Pancreas (tissue), 10 donors: ENCODE measurements around the gene SCRG1. TPM values are rescaled to one million over a fixed set of nuclear protein-coding genes. Genes with fewer than 3 reads are reported as not detected.
A peak's percentile ranks its signal among the peaks of the same experiment; 100 is the strongest.

Source experiments
- ATAC-seq, 4 donors: fragments of 200-7000 bp; cut with Tn5 transposase; one replicate each; pipeline versions ENCODE4 v1.8.0 to v1.9.1; 2020; ENCODE audit warnings: mild to moderate bottlenecking in 4 of 4, moderate library complexity in 4 of 4
- DNase-seq, 6 donors: peaks; one replicate each; pipeline ENCODE4 v3.0.0-alpha.2; 2020
- FAIRE-seq: peaks from 2 replicates; lab custom pipeline; 2012; peaks lifted over from hg19 to GRCh38; lab: Jason Lieb, UNC
- H3K27ac ChIP-seq, 4 donors: fragments of 200-600 bp; sonication (generic); 1 replicate in 3 of 4; 2 replicates in 1 of 4; pipeline versions ENCODE4 v1.5.0 to v1.8.0; 2020
- H3K27me3 ChIP-seq, 4 donors: fragments of 200-600 bp; one replicate each; pipeline ENCODE4 v1.8.0; 2021
- H3K36me3 ChIP-seq, 3 donors: fragments of 200-600 bp; sonication (generic) in 1 of 3; one replicate each; pipeline versions ENCODE4 v1.5.0 to v1.8.0; 2020 to 2021
- H3K4me1 ChIP-seq, 3 donors: fragments of 200-600 bp; one replicate each; pipeline ENCODE4 v1.8.0; 2021
- H3K4me3 ChIP-seq, 4 donors: fragments of 200-600 bp; sonication (generic) in 2 of 4; one replicate each; pipeline versions ENCODE4 v1.5.0 to v1.8.0; 2020 to 2021
- H3K9me3 ChIP-seq, 4 donors: fragments of 200-600 bp; one replicate each; pipeline ENCODE4 v1.8.0; 2021
- WGBS, 2 donors: extraction: QIAGEN DNeasy Blood & Tissue Kit; methylation state at CpG; one replicate each; pipeline ENCODE4 v1.1.7; 2013; 5-methylcytosine and 5-hydroxymethylcytosine counted together
- intact Hi-C, 3 donors: fragments of 100-400 bp; cut with DNase I; formaldehyde crosslinking; loops; one replicate each; pipeline versions ENCODE4 v1.11.1 to v1.14.2; 2022
- polyA plus RNA-seq, 2 donors: library from polyadenylated mRNA; stranded (reverse); fragments of 200-250 nt; gene quantifications; one replicate each; pipeline ENCODE4 v1.2.3, GENCODE V29; 2013
- total RNA-seq, 6 donors: library from RNA; stranded (reverse); fragmentation: NEBNext Ultra II Directional in 4 of 6; extraction: Animal tissue kit (Norgen Biotek cat#: 25700) in 4 of 6; gene quantifications; one replicate each; pipeline versions ENCODE4 v1.2.1 to v1.2.4, GENCODE V29; 2021 to 2023
- TF ChIP-seq, protein P1 (sequence below), 4 donors: fragments of 200-600 bp; sonication (generic) in 3 of 4; IDR thresholded peaks; one replicate each; pipeline versions ENCODE4 v1.5.0 to v1.8.0; 2021; ENCODE audit warnings: antibody characterized with exemption in 4 of 4
- donor health status: healthy with polysubstance abuse.
- donor health status: DM: no; HTN: no; CAD: no; lungs with moderate emphysema.
- donor health status: DM: no; HTN: no; CAD: no.
- donor health status: control.
- donor health status: control.
- donor health status: Bipolar disorder and iron deficiency.
- donor health status: DM: yes; HTN: yes; CAD: no.
- donor health status: DM: no; HTN: no; CAD: no.
- donor health status: DM: no; HTN: no; CAD: no.
- donor health status: DM: yes; HTN: yes; CAD: no.

Gene SCRG1
- total and polyA plus RNA-seq, 8 donors: 0.06 to 0.43 (median 0.33) TPM; not detected in 2

DNA sequence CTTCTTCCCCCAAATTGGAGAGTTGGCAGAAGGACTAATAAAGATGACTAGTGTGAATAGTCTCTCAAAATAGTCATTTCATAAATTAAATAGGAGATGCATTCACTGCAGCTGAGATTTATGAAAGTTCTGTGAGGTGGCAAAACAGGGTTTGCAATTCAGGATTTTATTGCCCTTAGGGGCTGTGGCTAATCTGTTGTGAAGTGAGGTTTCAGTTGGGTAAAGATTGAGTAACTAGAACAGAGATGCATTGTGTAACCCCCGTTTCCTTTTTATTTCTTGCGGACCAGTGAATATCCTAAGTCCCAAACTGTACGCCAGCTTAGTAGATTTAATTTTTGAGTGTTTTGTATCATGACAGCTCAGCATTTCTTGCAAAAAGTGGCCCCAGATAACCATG is 16.2 kb upstream of the SCRG1 start:
- no peaks in the 10 kb centered on the region for H3K27me3 ChIP-seq
- DNase-seq (no peak), FAIRE-seq (no peak), ATAC-seq (peak in 2 of 4 donors; percentile 44 to 46)
- TF ChIP-seq, protein P1, sequence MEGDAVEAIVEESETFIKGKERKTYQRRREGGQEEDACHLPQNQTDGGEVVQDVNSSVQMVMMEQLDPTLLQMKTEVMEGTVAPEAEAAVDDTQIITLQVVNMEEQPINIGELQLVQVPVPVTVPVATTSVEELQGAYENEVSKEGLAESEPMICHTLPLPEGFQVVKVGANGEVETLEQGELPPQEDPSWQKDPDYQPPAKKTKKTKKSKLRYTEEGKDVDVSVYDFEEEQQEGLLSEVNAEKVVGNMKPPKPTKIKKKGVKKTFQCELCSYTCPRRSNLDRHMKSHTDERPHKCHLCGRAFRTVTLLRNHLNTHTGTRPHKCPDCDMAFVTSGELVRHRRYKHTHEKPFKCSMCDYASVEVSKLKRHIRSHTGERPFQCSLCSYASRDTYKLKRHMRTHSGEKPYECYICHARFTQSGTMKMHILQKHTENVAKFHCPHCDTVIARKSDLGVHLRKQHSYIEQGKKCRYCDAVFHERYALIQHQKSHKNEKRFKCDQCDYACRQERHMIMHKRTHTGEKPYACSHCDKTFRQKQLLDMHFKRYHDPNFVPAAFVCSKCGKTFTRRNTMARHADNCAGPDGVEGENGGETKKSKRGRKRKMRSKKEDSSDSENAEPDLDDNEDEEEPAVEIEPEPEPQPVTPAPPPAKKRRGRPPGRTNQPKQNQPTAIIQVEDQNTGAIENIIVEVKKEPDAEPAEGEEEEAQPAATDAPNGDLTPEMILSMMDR (IDR thresholded peaks at IDR 0.05): no peak
- WGBS, 2 donors: 80 to 87% methylated on average over 3 of the region's 3 CpGs
- no peak overlapping the region for H3K27ac ChIP-seq
- H3K4me1 ChIP-seq: peaks cover 0 to 4% (median 2%) of the 10 kb centered on the region in 3 donors
- H3K36me3 ChIP-seq: no peaks in the 10 kb centered on the region
- H3K9me3 ChIP-seq: no peaks in the 10 kb centered on the region
- no peak overlapping the region for H3K4me3 ChIP-seq
- intact Hi-C loops: loop anchor here (10.0 kb wide), 2 partner anchors 90 to 400 kb away; no protein-coding TSS in a partner anchor

DNA sequence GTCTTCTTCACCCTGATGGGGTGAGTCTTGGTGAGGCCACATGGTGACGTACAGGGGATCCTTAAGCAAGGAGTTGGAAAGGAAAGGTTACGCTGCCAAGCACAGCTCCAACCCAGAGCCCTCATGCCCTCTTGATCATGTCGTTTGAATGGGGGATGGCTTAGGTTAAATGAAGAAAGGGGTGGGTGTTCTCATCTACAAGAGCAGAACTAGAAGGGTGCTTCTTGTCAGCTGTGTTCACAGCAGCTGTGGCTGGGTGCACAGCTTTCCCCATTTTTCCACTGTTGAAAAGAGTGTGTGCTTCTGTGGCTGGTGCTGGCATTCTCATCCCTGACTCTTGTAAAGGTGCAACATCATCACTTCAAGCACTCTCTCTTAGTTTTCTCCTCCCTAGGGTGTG is 15.5 kb upstream of the SCRG1 start:
- ATAC-seq: no peak
- H3K9me3 ChIP-seq: no peaks in the 10 kb centered on the region
- intact Hi-C loops: loop anchor here (5.0 to 10.0 kb wide), 3 partner anchors 90 to 400 kb away; no protein-coding TSS in a partner anchor
- H3K4me3 ChIP-seq: no peak overlapping the region
- WGBS, 2 donors: 76 to 83% methylated on average over 3 of the region's 3 CpGs
- H3K36me3 ChIP-seq: no peaks in the 10 kb centered on the region
- DNase-seq: no peak
- FAIRE-seq: no peak
- H3K27me3 ChIP-seq: no peaks in the 10 kb centered on the region
- TF ChIP-seq, protein P1 (IDR thresholded peaks at IDR 0.05): no peak
- no peak overlapping the region for H3K27ac ChIP-seq
- peaks cover 0 to 4% (median 2%) of the 10 kb centered on the region in 3 donors for H3K4me1 ChIP-seq

DNA sequence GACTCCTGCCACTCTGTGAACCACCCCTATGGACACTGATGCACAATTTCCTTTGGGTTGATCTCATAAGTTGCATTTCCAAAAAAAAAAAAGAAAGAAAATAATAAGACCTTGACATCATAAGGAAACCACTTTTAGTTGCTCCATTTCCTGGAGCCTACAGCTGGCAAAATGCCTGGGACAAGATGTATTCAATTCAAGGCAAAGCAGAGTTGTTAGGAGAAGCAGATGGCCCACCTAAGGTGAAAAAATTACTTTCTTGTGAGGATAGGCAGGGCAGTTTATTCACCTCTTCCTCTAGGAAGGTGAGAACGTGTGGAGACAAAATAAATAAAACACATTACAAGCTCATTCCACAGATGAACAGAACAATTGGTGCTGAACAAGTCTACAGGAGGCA is 14.1 kb upstream of the SCRG1 start:
- Histone ChIP-seq H3K4me1 (peaks cover 0 to 3% (median 2%) of the 10 kb centered on the region in 3 donors), H3K9me3 (no peaks in the 10 kb centered on the region), H3K4me3 (no peak overlapping the region), H3K27ac (no peak overlapping the region), H3K27me3 (no peaks in the 10 kb centered on the region), H3K36me3 (no peaks in the 10 kb centered on the region)
- no peak for DNase-seq
- 69% methylated on average over 1 of the region's 1 CpG for WGBS, 2 donors
- intact Hi-C loops: loop anchor here (5.0 to 10.0 kb wide), 3 partner anchors 88 to 398 kb away; no protein-coding TSS in a partner anchor
- ATAC-seq: no peak
- no peak for FAIRE-seq
- TF ChIP-seq, protein P1 (IDR thresholded peaks at IDR 0.05): no peak

DNA sequence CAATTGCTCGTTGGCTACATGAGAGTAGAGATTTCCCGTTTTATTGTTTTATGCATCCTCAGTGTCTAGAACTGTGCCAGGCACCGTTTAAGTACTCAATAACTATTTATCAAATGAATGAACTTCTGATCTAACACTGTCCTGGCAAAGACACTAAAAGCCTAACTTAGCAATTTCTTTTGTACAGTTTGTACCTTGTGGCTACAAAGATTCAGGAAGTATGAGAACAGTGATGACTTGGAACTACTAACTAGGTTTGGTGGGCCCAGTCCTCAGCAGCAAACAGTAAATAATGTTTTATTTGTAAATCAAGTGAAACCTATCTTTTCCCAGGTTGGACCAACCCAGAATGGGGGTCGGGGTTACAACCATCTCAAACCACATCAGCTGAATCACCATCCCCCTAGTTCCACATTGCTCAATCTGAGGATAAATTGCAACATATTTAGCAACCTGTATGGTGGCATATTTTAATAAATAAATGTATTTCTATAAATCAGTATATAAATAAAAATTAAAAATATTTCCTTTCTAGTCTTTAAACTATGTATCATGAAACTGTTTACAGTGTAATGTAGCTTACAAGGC is 12.3 kb upstream of the SCRG1 start:
- ATAC-seq (peak in 1 of 4 donors; percentile 30), FAIRE-seq (no peak), DNase-seq (no peak)
- intact Hi-C loops: loop anchor here (5.0 to 10.0 kb wide), 3 partner anchors 86 to 396 kb away; no protein-coding TSS in a partner anchor
- no peaks in the 10 kb centered on the region for H3K36me3 ChIP-seq
- 39 to 52% methylated on average over 4 of the region's 4 CpGs for WGBS, 2 donors
- no peaks in the 10 kb centered on the region for H3K27me3 ChIP-seq
- TF ChIP-seq, protein P1 (IDR thresholded peaks at IDR 0.05): no peak
- no peaks in the 10 kb centered on the region for H3K9me3 ChIP-seq
- no peak overlapping the region for H3K27ac ChIP-seq
- H3K4me3 ChIP-seq: no peak overlapping the region
- H3K4me1 ChIP-seq: peaks cover 0 to 2% (median 0%) of the 10 kb centered on the region in 3 donors

DNA sequence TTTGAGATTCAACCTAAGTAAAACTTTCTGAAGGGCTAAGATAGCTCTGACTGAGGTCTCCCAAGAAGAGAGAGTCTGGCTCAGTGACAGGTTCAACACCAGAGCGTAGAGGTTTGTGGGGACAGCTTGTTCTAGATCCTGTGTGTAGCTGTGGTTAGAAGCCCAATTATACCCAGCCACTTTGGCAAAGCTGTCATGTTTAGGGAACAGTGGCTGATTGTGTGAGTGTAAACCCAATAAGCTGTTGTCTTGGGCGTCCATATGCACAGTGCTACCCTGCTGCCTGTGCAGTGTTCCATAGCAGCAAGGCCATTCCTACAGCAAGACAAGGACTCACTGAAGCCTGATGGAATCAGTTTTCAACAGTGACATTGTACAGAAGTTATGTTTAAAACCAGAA is 11.2 kb upstream of the SCRG1 start:
- FAIRE-seq (no peak), DNase-seq (no peak), ATAC-seq (no peak)
- H3K27me3 ChIP-seq: no peaks in the 10 kb centered on the region
- H3K4me1 ChIP-seq: peaks cover 0 to 2% (median 0%) of the 10 kb centered on the region in 3 donors
- intact Hi-C loops: loop anchor here (5.0 to 10.0 kb wide), 3 partner anchors 85 to 395 kb away; no protein-coding TSS in a partner anchor
- H3K9me3 ChIP-seq: no peaks in the 10 kb centered on the region
- H3K4me3 ChIP-seq: no peak overlapping the region
- H3K36me3 ChIP-seq: no peaks in the 10 kb centered on the region
- no peak overlapping the region for H3K27ac ChIP-seq
- TF ChIP-seq, protein P1 (IDR thresholded peaks at IDR 0.05): no peak
- WGBS, 2 donors: 44 to 45% methylated on average over 2 of the region's 2 CpGs
